GM23338 (cell line): ENCODE measurements around the gene EXOC4. TPM values are rescaled to one million over a fixed set of nuclear protein-coding genes. Genes with fewer than 3 reads are reported as not detected.

ENCODE experiments used
- ATAC-seq: fragments of 200-7000 bp; cut with Tn5 transposase; 3 replicates; pipeline ENCODE4 v1.9.1; 2020
- DNase-seq: peaks from one replicate; pipeline ENCODE4 v3.0.0-alpha.2; 2015; ENCODE audit warnings: low spot score
- H2AFZ ChIP-seq: fragments of 200-600 bp; sonication (generic); 2 replicates; pipeline ENCODE4 v1.8.0; 2016; ENCODE audit warnings: antibody characterized with exemption, mild to moderate bottlenecking, moderate library complexity
- H3F3A ChIP-seq: fragments of 200-600 bp; sonication (generic); replicated peaks from 2 replicates; pipeline ENCODE4 v1.8.0; 2017; ENCODE audit warnings: antibody characterized with exemption, mixed run types, low read depth
- H3K27ac ChIP-seq: fragments of 200-600 bp; sonication (generic); 2 replicates; pipeline ENCODE4 v1.6.1; 2016; ENCODE audit warnings: low read depth
- H3K27me3 ChIP-seq: fragments of 200-600 bp; sonication (generic); 2 replicates; pipeline ENCODE4 v1.8.0; 2016; ENCODE audit warnings: mild to moderate bottlenecking, mixed run types, moderate library complexity; ENCODE audit not compliant: insufficient read depth
- H3K36me3 ChIP-seq: fragments of 200-600 bp; sonication (generic); 2 replicates; pipeline ENCODE4 v1.8.0; 2016; ENCODE audit warnings: mild to moderate bottlenecking; ENCODE audit not compliant: insufficient read depth
- H3K4me1 ChIP-seq: fragments of 200-600 bp; sonication (generic); 2 replicates; pipeline ENCODE4 v1.8.0; 2016; ENCODE audit warnings: mild to moderate bottlenecking, moderate library complexity; ENCODE audit not compliant: insufficient read depth
- H3K4me2 ChIP-seq: fragments of 200-600 bp; sonication (generic); 2 replicates; pipeline ENCODE4 v1.7.1; 2017; ENCODE audit warnings: mixed run types
- H3K4me3 ChIP-seq: fragments of 200-600 bp; sonication (generic); 2 replicates; pipeline ENCODE4 v1.6.1; 2016; ENCODE audit warnings: mixed run types
- H3K79me2 ChIP-seq: fragments of 200-600 bp; sonication (generic); replicated peaks from 2 replicates; pipeline ENCODE4 v1.8.0; 2017; ENCODE audit warnings: mild to moderate bottlenecking; ENCODE audit not compliant: insufficient read depth
- H3K9me2 ChIP-seq: fragments of 200-600 bp; sonication (generic); 2 replicates; pipeline ENCODE4 v1.8.0; 2017; ENCODE audit not compliant: insufficient read depth
- H4K20me1 ChIP-seq: fragments of 200-600 bp; sonication (generic); replicated peaks from 2 replicates; pipeline ENCODE4 v1.8.0; 2017; ENCODE audit warnings: mild to moderate bottlenecking; ENCODE audit not compliant: insufficient read depth
- H3K27ac Mint-ChIP-seq: 2 replicates; pipeline ENCODE4 v1.8.0; 2020; ENCODE audit warnings: inconsistent platforms, mild to moderate bottlenecking, moderate library complexity, mixed read lengths
- H3K27me3 Mint-ChIP-seq: 3 replicates; pipeline ENCODE4 v1.8.0; 2022; ENCODE audit warnings: low read depth, mild to moderate bottlenecking, moderate library complexity, mixed read lengths, inconsistent platforms; ENCODE audit not compliant: insufficient read depth, poor library complexity
- H3K36me3 Mint-ChIP-seq: 3 replicates; pipeline ENCODE4 v1.8.0; 2021; ENCODE audit warnings: low read depth, mild to moderate bottlenecking, inconsistent platforms, moderate library complexity, mixed read lengths
- H3K4me1 Mint-ChIP-seq: 3 replicates; pipeline ENCODE4 v1.8.0; 2020; ENCODE audit warnings: mild to moderate bottlenecking, inconsistent platforms, mixed read lengths
- H3K4me3 Mint-ChIP-seq: 3 replicates; pipeline ENCODE4 v1.8.0; 2021; ENCODE audit warnings: moderate library complexity, mild to moderate bottlenecking, inconsistent platforms, mixed read lengths
- H3K9me3 Mint-ChIP-seq: 3 replicates; pipeline ENCODE4 v1.8.0; 2020; ENCODE audit warnings: moderate library complexity, mild to moderate bottlenecking, inconsistent platforms, mixed read lengths
- CREB1 ChIP-seq: fragments of 250-450 bp; sonication (Bioruptor Pico); IDR thresholded peaks from 2 replicates; pipeline ENCODE4 v1.5.0; 2020; ENCODE audit warnings: low read depth, mild to moderate bottlenecking, moderate library complexity
- CTCF ChIP-seq, 2 experiments: fragments of 200-600 bp in 1 of 2; sonication (generic) in 1 of 2; conservative IDR thresholded peaks; 2 replicates each; pipeline versions ENCODE4 v1.5.1 to v1.6.1; 2016 to 2017; ENCODE audit warnings: antibody characterized with exemption in 2 of 2, low read depth in 2 of 2, mild to moderate bottlenecking in 2 of 2, moderate library complexity in 1 of 2
- EZH2 ChIP-seq: fragments of 200-600 bp; sonication (generic); IDR thresholded peaks from one replicate; pipeline ENCODE4 v1.8.0; 2017; ENCODE audit warnings: antibody characterized with exemption, mild to moderate bottlenecking, low read depth; ENCODE audit not compliant: unreplicated experiment
- EZH2phosphoT487 ChIP-seq: fragments of 200-600 bp; sonication (generic); IDR thresholded peaks from one replicate; pipeline ENCODE4 v1.8.1; 2018; ENCODE audit warnings: antibody characterized with exemption; ENCODE audit not compliant: unreplicated experiment
- JUNB ChIP-seq: IDR thresholded peaks from one replicate; pipeline ENCODE4 v1.6.1; 2016; ENCODE audit warnings: antibody characterized with exemption; ENCODE audit not compliant: unreplicated experiment
- POLR2AphosphoS5 ChIP-seq: IDR thresholded peaks from 2 replicates; pipeline ENCODE4 v1.6.1; 2016; ENCODE audit warnings: antibody characterized with exemption, low read depth
- REST ChIP-seq: IDR thresholded peaks from one replicate; pipeline ENCODE4 v1.6.1; 2018; ENCODE audit warnings: antibody characterized with exemption; ENCODE audit not compliant: unreplicated experiment
- STAT1 ChIP-seq: IDR thresholded peaks from one replicate; pipeline ENCODE4 v1.6.1; 2016; ENCODE audit warnings: antibody characterized with exemption; ENCODE audit not compliant: unreplicated experiment
- ZNF114 ChIP-seq: fragments of 250-450 bp; sonication (Bioruptor Pico); IDR thresholded peaks from 2 replicates; pipeline ENCODE4 v1.5.0; 2020; ENCODE audit warnings: mild to moderate bottlenecking, moderate library complexity
- polyA plus RNA-seq: library from polyadenylated mRNA; unstranded; fragments of >200 nt; fragmentation: Nextera tagmentation; extraction: Ambion mirVana; gene quantifications from 2 replicates; pipeline ENCODE4 v1.2.1, GENCODE V29; 2016
- total RNA-seq: library from RNA; depleted of rRNA; stranded (reverse); fragments of >200 nt; shearing (Covaris generic); gene quantifications from 2 replicates; pipeline ENCODE4 v1.2.3, GENCODE V29; 2014

EXOC4 gene
- total and polyA plus RNA-seq, 2 experiments from 2014 or later = 37.5 to 52.7 TPM

GRCh38 chr7:133794479-133794878 is 541.6 kb downstream of the EXOC4 start (continued):
- TF ChIP-seq CTCF (conservative IDR thresholded peaks at IDR 0.05; ENCODE audit: low read depth in 2 of 2) = no peak
- no peak for TF ChIP-seq CREB1 (CRISPR knock-in tag)
- no peak for TF ChIP-seq ZNF114
- TF ChIP-seq EZH2 = no peak

GRCh38 chr7:133795068-133795665 is 542.3 kb downstream of the EXOC4 start:
- TF ChIP-seq STAT1 (no peak), EZH2phosphoT487 (no peak), JUNB (no peak), REST (no peak), CREB1 (CRISPR knock-in tag) (no peak), ZNF114 (no peak), CTCF (conservative IDR thresholded peaks at IDR 0.05; ENCODE audit: low read depth in 2 of 2) (no peak), POLR2AphosphoS5 (no peak)
- Histone ChIP-seq H3K4me2 (no peak overlapping the region), H3F3A (no peaks in the 10 kb centered on the region), H3K4me1 (no peaks in the 10 kb centered on the region), H3K27me3 (no peaks in the 10 kb centered on the region), H3K9me2 (no peaks in the 10 kb centered on the region), H4K20me1 (no peaks in the 10 kb centered on the region), H3K79me2 (no peaks in the 10 kb centered on the region), H2AFZ (no peak overlapping the region), H3K4me3 (no peak overlapping the region), H3K27ac (no peak overlapping the region), H3K36me3 (no peaks in the 10 kb centered on the region)
- Mint-ChIP-seq H3K9me3 (no peaks in the 10 kb centered on the region), H3K4me1 (peaks cover under 1% of the 10 kb centered on the region; the same call in 1 of the 3 replicates), H3K36me3 (no peaks in the 10 kb centered on the region), H3K27ac (no peak overlapping the region), H3K4me3 (no peak overlapping the region), H3K27me3 (no peaks in the 10 kb centered on the region)
- ATAC-seq (no peak), DNase-seq (no peak)
